ENCODE results near the gene SH3RF3.

Gene SH3RF3

GRCh38 chr2:109341355-109342255 lies 212.6 kb downstream of the SH3RF3 start:
- DNase-seq, result no peak

GRCh38 chr2:109342256-109342850 lies 213.3 kb downstream of the SH3RF3 start:
- DNase-seq, result no peak

- DNase-seq, result no peak
Observed at GRCh38 chr2:109342930-109343329, 213.9 kb downstream of the SH3RF3 start.

GRCh38 chr2:109343460-109343859 lies 214.5 kb downstream of the SH3RF3 start:
- no peak for DNase-seq

DNA sequence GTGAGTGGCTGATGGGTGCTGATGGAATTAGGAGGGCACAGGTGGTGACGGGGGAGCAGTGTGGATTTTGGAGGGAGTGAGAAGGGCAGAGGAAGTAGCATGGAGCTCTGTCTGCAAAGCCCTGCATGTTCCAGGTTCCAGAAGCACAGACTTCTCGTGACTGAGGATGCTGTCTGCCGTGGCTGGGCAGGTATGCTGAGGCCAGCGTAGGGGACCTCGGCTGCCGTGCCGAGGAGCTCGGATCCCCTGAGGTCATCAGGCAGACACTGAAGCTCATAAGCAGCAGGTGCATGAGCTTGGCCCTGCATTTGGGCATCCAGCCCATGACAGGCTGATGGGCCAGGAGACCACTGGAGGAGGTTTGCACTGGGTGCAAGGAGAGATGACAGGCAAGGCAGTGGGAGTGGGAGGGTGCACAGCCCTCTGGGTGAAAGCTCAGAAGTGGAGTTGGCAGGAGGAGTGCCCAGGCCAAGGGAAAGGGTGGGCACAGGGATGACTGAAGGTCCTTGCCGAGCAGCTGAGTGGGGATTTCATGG lies 215.3 kb downstream of the SH3RF3 start:
- no peak for DNase-seq

GRCh38 chr2:109345091-109345490 lies 216.1 kb downstream of the SH3RF3 start:
- no peak for DNase-seq

- DNase-seq, result no peak
Observed at GRCh38 chr2:109345653-109346480, 216.9 kb downstream of the SH3RF3 start.

- DNase-seq, result no peak
Observed at GRCh38 chr2:109346601-109347228, 217.7 kb downstream of the SH3RF3 start.

DNA sequence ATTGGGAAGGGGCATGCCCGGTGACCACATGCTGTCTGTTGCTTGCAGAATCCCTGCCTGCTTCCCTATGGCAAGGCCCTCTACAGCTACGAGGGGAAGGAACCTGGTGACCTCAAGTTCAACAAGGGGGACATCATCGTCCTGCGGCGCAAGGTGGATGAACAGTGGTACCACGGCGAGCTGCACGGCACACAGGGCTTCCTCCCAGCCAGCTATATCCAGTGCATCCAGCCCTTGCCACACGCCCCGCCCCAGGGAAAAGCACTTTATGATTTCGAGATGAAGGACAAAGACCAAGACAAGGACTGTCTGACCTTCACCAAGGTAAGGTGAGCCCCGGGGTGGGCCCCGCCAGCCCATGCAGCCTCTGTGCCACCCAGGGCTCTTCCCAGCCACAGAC lies 218.6 kb downstream of the SH3RF3 start:
- no peak for DNase-seq

- DNase-seq, result no peak
Observed at GRCh38 chr2:109348190-109348589, 219.2 kb downstream of the SH3RF3 start.

- peak in 1 of 4 experiments; percentile 28 for DNase-seq
Observed at GRCh38 chr2:109348671-109349502, 219.9 kb downstream of the SH3RF3 start.

DNA sequence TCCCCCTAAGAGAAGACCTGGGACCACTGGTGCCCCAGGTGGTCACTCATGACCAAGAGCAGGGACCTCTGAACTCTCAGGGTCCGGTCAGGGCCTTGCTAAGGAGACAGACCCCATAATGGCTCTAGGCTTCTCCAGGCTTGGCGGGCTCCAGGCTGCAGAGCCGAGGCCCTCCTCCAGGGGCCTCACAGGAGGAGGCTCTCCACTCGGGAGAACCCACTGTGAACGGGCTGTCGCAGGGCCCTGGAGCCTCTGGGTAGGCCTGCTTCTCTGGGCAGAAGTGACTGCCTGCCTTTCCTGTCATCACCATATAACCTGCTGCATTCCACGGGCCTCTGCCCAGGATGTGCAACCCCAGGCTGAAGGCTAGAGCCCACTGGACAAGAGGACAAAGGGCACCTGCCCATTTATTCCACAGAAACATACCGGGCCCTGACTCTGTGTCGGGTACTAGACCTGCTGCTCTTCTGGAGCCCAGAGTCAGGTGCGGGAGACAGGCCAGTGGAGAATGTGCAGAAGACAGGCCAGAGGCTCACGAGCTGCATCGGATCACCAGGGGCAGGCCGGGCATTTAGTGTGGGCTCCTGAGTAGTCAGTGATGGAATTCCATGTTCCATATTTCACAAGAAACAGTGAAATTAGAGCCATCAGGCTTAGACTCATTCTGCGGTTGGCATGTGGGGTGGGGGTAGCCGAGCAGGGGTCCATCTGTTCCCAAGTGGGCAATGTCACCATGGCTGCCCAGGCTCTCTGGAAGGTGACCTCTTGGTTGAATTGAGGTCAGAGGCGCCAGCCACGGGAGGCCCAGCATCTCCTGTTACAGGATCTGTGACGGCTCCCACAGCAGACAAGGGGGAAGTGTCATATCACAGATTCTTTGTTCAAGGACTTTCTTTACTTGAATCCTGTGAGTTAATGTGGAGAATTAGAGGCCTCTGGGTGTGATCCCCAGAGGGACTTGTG lies 220.8 kb downstream of the SH3RF3 start:
- DNase-seq, result no peak

GRCh38 chr2:109350526-109350925 lies 221.5 kb downstream of the SH3RF3 start:
- peak in 1 of 4 experiments; percentile 17 for DNase-seq

DNA sequence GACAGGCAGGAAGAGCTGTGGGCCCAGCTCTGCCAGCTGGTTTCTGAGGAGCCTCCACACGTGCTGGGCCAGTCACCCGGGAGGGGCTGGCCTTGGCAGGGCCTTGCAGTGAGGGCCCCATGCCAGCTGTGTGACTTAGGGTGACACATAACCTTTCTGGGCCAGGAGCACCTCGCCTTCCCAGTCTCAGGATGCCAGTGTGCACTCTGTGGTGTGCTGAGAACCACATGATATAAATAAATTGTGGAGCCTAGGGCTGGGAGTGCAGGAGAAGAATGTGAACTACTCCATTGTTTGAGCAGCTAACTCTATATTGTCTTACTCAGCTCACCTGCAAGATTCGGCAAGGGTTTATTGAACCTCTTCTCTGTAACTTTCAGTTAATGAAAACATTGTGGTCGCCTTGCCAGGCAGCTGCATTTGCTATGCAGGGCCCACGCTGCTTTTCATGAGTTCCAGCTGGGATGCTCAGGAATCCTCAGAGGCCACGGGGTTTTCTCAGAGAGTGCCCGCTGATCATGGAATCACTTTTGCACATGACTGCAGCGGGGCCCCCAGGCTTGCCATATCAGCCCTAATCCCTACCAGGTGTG lies 222.3 kb downstream of the SH3RF3 start:
- DNase-seq, result peak in 3 of 4 experiments; percentile 12 to 41 (median 17)

- no peak for DNase-seq
Observed at GRCh38 chr2:109352056-109352897, 223.3 kb downstream of the SH3RF3 start.

- DNase-seq, result no peak
Observed at GRCh38 chr2:109352898-109353689, 224.1 kb downstream of the SH3RF3 start.

- no peak for DNase-seq
Observed at GRCh38 chr2:109353806-109354745, 225.1 kb downstream of the SH3RF3 start.
